ENCODE data around the gene MAGI2.
A peak's percentile ranks its signal among the peaks of the same experiment; 100 is the strongest.

MAGI2 gene

DNA sequence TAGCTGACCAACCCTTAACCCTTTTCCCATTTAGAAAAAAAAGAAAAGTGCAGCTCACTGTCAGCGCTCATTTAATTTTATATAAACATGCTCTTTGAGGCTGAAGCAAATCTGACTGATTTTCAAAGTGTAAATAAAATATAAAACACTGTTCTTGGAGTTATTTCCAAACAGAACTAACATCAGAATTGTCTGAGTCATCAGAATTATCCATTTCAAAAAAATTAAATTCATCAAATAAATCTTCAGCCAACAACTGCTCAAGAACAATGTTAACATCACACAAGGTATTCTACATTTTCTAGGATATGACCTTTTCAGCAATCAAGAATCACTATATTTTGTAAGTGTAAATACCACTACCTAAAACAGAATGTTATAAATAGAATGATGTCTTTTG lies 93.6 kb downstream of the MAGI2 start:
- no peak overlapping the region for H3K4me2 ChIP-seq (ENCODE audit: low read length, poor library complexity, severe bottlenecking)
- H2AK5ac ChIP-seq (ENCODE audit: low read length, severe bottlenecking), result no peak overlapping the region
- no peak overlapping the region for H3K18ac ChIP-seq (ENCODE audit: low read depth in 1 of 2, low read length in 2 of 2)
- H3K23ac ChIP-seq (ENCODE audit: low read length in 2 of 2), result no peak overlapping the region
- no peaks in the 10 kb centered on the region for H3K36me3 ChIP-seq (ENCODE audit: control insufficient read depth in 1 of 2, insufficient read depth in 2 of 2, low read depth in 1 of 2, low read length in 2 of 2)
- H3K79me1 ChIP-seq (replicated peaks; ENCODE audit: low read length, poor library complexity, severe bottlenecking), result peaks cover 3% of the 10 kb centered on the region
- no peak overlapping the region for H2BK5ac ChIP-seq (ENCODE audit: low read depth, low read length, poor library complexity, severe bottlenecking)
- no peak overlapping the region for H3K4me3 ChIP-seq (ENCODE audit: insufficient read depth in 1 of 2, low read depth in 1 of 2, low read length in 2 of 2)
- no peak overlapping the region for H4K8ac ChIP-seq (ENCODE audit: low read length)
- no peak overlapping the region for H3K27ac ChIP-seq (ENCODE audit: low read length, poor library complexity, severe bottlenecking)
- no peak overlapping the region for H3K4ac ChIP-seq (ENCODE audit: low read depth in 1 of 2, low read length in 2 of 2)
- H2BK15ac ChIP-seq (ENCODE audit: low read depth, poor library complexity, severe bottlenecking), result no peak overlapping the region
- no peak for DNase-seq
- no peaks in the 10 kb centered on the region for H3K27me3 ChIP-seq (ENCODE audit: control insufficient read depth in 1 of 2, insufficient read depth in 1 of 2, low read length in 2 of 2)
- no CpG with 5 or more reads among the region's 1 CpG for WGBS
- H3K9me3 ChIP-seq (ENCODE audit: control insufficient read depth, low read length), result peaks cover 17% of the 10 kb centered on the region
- H2BK12ac ChIP-seq (ENCODE audit: low read length in 2 of 2), result no peak overlapping the region
- no peak overlapping the region for H3K14ac ChIP-seq (ENCODE audit: low read length in 2 of 2)
- no peak overlapping the region for H3K9ac ChIP-seq (ENCODE audit: low read length)
- H2AFZ ChIP-seq (ENCODE audit: low read depth, low read length), result no peak overlapping the region
- no peak overlapping the region for H4K91ac ChIP-seq (ENCODE audit: low read length)
- H2BK120ac ChIP-seq (ENCODE audit: low read depth, low read length), result no peak overlapping the region
- no peaks in the 10 kb centered on the region for H3K4me1 ChIP-seq (ENCODE audit: control insufficient read depth, insufficient read depth, low read depth, low read length)

DNA sequence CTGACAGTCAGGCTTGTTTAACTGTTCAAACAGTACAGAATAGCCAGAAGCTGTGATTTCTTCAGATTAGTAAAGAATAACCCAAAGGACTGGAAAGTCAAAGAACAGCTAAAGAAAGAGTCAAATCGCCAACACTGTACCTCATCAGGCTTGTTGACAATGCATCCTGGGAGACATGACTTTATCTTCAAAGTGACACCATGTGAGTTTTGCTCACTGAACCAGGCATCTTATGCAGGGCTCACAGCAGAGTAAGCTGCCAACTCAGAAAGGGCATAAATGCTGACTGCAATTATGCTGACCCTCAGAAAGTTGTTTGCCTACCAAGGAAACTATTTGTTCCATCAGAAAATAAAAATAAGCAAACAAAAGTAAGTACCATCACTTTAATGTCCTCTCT lies 96.4 kb downstream of the MAGI2 start:
- no peak overlapping the region for H3K14ac ChIP-seq (ENCODE audit: low read length in 2 of 2)
- no peak overlapping the region for H3K18ac ChIP-seq (ENCODE audit: low read depth in 1 of 2, low read length in 2 of 2)
- no peak overlapping the region for H2BK15ac ChIP-seq (ENCODE audit: low read depth, poor library complexity, severe bottlenecking)
- WGBS, result 95% methylated on average over 1 of the region's 1 CpG
- H3K27me3 ChIP-seq (ENCODE audit: control insufficient read depth in 1 of 2, insufficient read depth in 1 of 2, low read length in 2 of 2), result no peaks in the 10 kb centered on the region
- H3K23ac ChIP-seq (ENCODE audit: low read length in 2 of 2), result no peak overlapping the region
- H4K91ac ChIP-seq (ENCODE audit: low read length), result no peak overlapping the region
- peaks cover 1% of the 10 kb centered on the region for H3K4me1 ChIP-seq (ENCODE audit: control insufficient read depth, insufficient read depth, low read depth, low read length)
- no peak overlapping the region for H3K4ac ChIP-seq (ENCODE audit: low read depth in 1 of 2, low read length in 2 of 2)
- H3K27ac ChIP-seq (ENCODE audit: low read length, poor library complexity, severe bottlenecking), result no peak overlapping the region
- no peak overlapping the region for H2BK5ac ChIP-seq (ENCODE audit: low read depth, low read length, poor library complexity, severe bottlenecking)
- H3K9ac ChIP-seq (ENCODE audit: low read length), result no peak overlapping the region
- no peak overlapping the region for H3K4me3 ChIP-seq (ENCODE audit: insufficient read depth in 1 of 2, low read depth in 1 of 2, low read length in 2 of 2)
- no peaks in the 10 kb centered on the region for H3K36me3 ChIP-seq (ENCODE audit: control insufficient read depth in 1 of 2, insufficient read depth in 2 of 2, low read depth in 1 of 2, low read length in 2 of 2)
- no peak overlapping the region for H3K4me2 ChIP-seq (ENCODE audit: low read length, poor library complexity, severe bottlenecking)
- no peak overlapping the region for H2AK5ac ChIP-seq (ENCODE audit: low read length, severe bottlenecking)
- no peak overlapping the region for H4K8ac ChIP-seq (ENCODE audit: low read length)
- no peak overlapping the region for H2AFZ ChIP-seq (ENCODE audit: low read depth, low read length)
- H2BK120ac ChIP-seq (ENCODE audit: low read depth, low read length), result no peak overlapping the region
- H3K9me3 ChIP-seq (ENCODE audit: control insufficient read depth, low read length), result peaks cover 17% of the 10 kb centered on the region
- DNase-seq, result no peak
- H2BK12ac ChIP-seq (ENCODE audit: low read length in 2 of 2), result no peak overlapping the region
- peaks cover 3% of the 10 kb centered on the region for H3K79me1 ChIP-seq (replicated peaks; ENCODE audit: low read length, poor library complexity, severe bottlenecking)

DNA sequence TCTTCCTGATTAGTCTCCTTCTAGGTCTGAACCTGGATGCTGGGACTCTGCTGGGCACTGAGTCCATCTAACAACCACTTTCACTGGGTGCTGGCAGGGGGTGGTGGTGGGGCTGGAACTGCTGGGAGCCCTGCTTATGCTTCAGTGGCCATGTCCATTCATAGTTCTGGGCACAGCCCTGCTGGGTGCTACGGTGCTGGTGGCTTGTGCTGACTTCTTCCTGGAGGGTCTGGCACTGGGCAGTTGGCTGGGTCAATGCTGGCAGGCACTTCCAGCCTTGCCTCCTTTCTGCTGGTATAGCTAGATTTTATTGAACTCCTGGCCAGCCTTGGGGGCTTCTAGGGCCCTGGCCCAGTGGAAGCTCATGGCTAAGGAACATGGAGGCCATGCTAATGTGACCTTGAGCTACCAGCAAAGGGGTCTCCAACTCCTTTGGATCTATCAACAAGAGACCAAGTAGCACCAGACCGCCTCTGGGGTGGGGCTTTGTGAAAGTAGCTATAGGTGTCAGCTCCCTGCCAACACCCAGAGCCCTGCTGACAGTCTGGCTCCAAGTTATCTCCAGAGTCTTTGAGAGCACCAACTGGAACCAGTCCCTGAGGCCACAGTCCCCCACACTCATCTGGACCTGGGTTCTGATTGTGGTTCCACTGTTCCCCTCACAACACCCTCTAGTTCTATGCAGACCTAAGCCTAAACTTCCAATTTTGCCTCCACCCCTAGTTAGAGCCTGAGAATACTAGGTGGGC lies 99.6 kb downstream of the MAGI2 start:
- Histone ChIP-seq H3K4ac (ENCODE audit: low read depth in 1 of 2, low read length in 2 of 2) (no peak overlapping the region), H2BK5ac (ENCODE audit: low read depth, low read length, poor library complexity, severe bottlenecking) (no peak overlapping the region), H4K91ac (ENCODE audit: low read length) (no peak overlapping the region)

DNA sequence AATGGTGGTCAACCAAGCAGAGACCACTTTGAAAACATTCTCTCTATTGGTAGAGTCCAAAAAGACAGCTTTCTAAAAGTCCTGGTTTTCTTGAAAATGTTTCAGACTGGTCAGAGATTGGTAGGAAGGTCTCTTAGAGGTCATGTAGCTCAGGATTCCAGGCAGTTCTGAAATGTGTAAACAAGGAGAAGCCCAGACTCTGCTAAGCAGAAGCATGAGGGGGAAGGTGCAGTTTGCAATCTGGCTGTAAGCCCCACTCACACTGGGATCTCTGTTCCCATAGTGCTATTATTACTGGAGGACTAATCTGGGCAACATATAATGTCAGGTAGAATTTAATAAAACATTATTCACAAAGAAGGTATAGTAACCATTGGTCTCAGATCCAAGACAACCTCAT lies 101.1 kb downstream of the MAGI2 start:
- Histone ChIP-seq H3K9me3 (ENCODE audit: control insufficient read depth, low read length) (no peaks in the 10 kb centered on the region), H3K9ac (ENCODE audit: low read length) (no peak overlapping the region)

More for the DNA sequence above, 99.6 kb downstream of the MAGI2 start:
- no peak overlapping the region for H2AK5ac ChIP-seq (ENCODE audit: low read length, severe bottlenecking)
- DNase-seq, result no peak
- H3K18ac ChIP-seq (ENCODE audit: low read depth in 1 of 2, low read length in 2 of 2), result peak overlapping the region; percentile 11 to 18
- H3K9me3 ChIP-seq (ENCODE audit: control insufficient read depth, low read length), result no peaks in the 10 kb centered on the region
- H3K27ac ChIP-seq (ENCODE audit: low read length, poor library complexity, severe bottlenecking), result no peak overlapping the region
- no peak overlapping the region for H3K9ac ChIP-seq (ENCODE audit: low read length)
- H3K36me3 ChIP-seq (ENCODE audit: control insufficient read depth in 1 of 2, insufficient read depth in 2 of 2, low read depth in 1 of 2, low read length in 2 of 2), result no peaks in the 10 kb centered on the region
- H3K14ac ChIP-seq (ENCODE audit: low read length in 2 of 2), result peak overlapping the region in 1 of 2 experiments; percentile 36
- H3K4me2 ChIP-seq (ENCODE audit: low read length, poor library complexity, severe bottlenecking), result no peak overlapping the region
- H2AFZ ChIP-seq (ENCODE audit: low read depth, low read length), result no peak overlapping the region
- no peak overlapping the region for H2BK12ac ChIP-seq (ENCODE audit: low read length in 2 of 2)
- H3K79me1 ChIP-seq (replicated peaks; ENCODE audit: low read length, poor library complexity, severe bottlenecking), result peaks cover 3% of the 10 kb centered on the region
- no peak overlapping the region for H3K4me3 ChIP-seq (ENCODE audit: insufficient read depth in 1 of 2, low read depth in 1 of 2, low read length in 2 of 2)
- no peak overlapping the region for H4K8ac ChIP-seq (ENCODE audit: low read length)
- H2BK120ac ChIP-seq (ENCODE audit: low read depth, low read length), result no peak overlapping the region
- no peaks in the 10 kb centered on the region for H3K27me3 ChIP-seq (ENCODE audit: control insufficient read depth in 1 of 2, insufficient read depth in 1 of 2, low read length in 2 of 2)
- H3K23ac ChIP-seq (ENCODE audit: low read length in 2 of 2), result no peak overlapping the region
- H2BK15ac ChIP-seq (ENCODE audit: low read depth, poor library complexity, severe bottlenecking), result no peak overlapping the region
- 93% methylated on average over 2 of the region's 2 CpGs for WGBS
- H3K4me1 ChIP-seq (ENCODE audit: control insufficient read depth, insufficient read depth, low read depth, low read length), result peaks cover 1% of the 10 kb centered on the region

More for the DNA sequence above, 101.1 kb downstream of the MAGI2 start:
- Histone ChIP-seq H2BK5ac (ENCODE audit: low read depth, low read length, poor library complexity, severe bottlenecking) (no peak overlapping the region), H3K23ac (ENCODE audit: low read length in 2 of 2) (no peak overlapping the region), H3K79me1 (replicated peaks; ENCODE audit: low read length, poor library complexity, severe bottlenecking) (peaks cover 2% of the 10 kb centered on the region), H4K91ac (ENCODE audit: low read length) (no peak overlapping the region), H3K4ac (ENCODE audit: low read depth in 1 of 2, low read length in 2 of 2) (no peak overlapping the region), H3K4me1 (ENCODE audit: control insufficient read depth, insufficient read depth, low read depth, low read length) (peaks cover 1% of the 10 kb centered on the region), H2BK120ac (ENCODE audit: low read depth, low read length) (no peak overlapping the region), H3K14ac (ENCODE audit: low read length in 2 of 2) (no peak overlapping the region), H3K4me2 (ENCODE audit: low read length, poor library complexity, severe bottlenecking) (no peak overlapping the region), H3K36me3 (ENCODE audit: control insufficient read depth in 1 of 2, insufficient read depth in 2 of 2, low read depth in 1 of 2, low read length in 2 of 2) (no peaks in the 10 kb centered on the region), H4K8ac (ENCODE audit: low read length) (no peak overlapping the region), H3K4me3 (ENCODE audit: insufficient read depth in 1 of 2, low read depth in 1 of 2, low read length in 2 of 2) (no peak overlapping the region), H2BK12ac (ENCODE audit: low read length in 2 of 2) (no peak overlapping the region), H2BK15ac (ENCODE audit: low read depth, poor library complexity, severe bottlenecking) (no peak overlapping the region), H2AFZ (ENCODE audit: low read depth, low read length) (no peak overlapping the region), H3K27ac (ENCODE audit: low read length, poor library complexity, severe bottlenecking) (no peak overlapping the region), H3K18ac (ENCODE audit: low read depth in 1 of 2, low read length in 2 of 2) (no peak overlapping the region), H2AK5ac (ENCODE audit: low read length, severe bottlenecking) (no peak overlapping the region), H3K27me3 (ENCODE audit: control insufficient read depth in 1 of 2, insufficient read depth in 1 of 2, low read length in 2 of 2) (no peaks in the 10 kb centered on the region)
- DNase-seq, result peak; percentile 52
